Measurements from ENCODE around the gene PRPSAP1.
A peak's percentile ranks its signal among the peaks of the same experiment; 100 is the strongest.

The PRPSAP1 gene

GRCh38 chr17:76353599-76354316 is at the start of gene PRPSAP1 (continued):
- TF ChIP-seq ZNF280C (tag by site-specific recombination; IDR thresholded peaks at IDR 0.05) (no peak), ZNF837 (tag by site-specific recombination; IDR thresholded peaks at IDR 0.05) (no peak), ZBTB26 (tag by site-specific recombination; optimal IDR thresholded peaks at IDR 0.05) (peak; percentile 97), YY2 (tag by site-specific recombination; IDR thresholded peaks at IDR 0.05) (peak; percentile 98), ZNF426 (tag by site-specific recombination; IDR thresholded peaks at IDR 0.05) (no peak), ZFP41 (tag by site-specific recombination; IDR thresholded peaks at IDR 0.05; ENCODE audit: borderline replicate concordance) (no peak), KLF7 (tag by site-specific recombination; IDR thresholded peaks at IDR 0.05; ENCODE audit: borderline replicate concordance) (peak; percentile 98), ZBTB17 (tag by site-specific recombination; IDR thresholded peaks at IDR 0.05) (peak; percentile 94), ZNF112 (tag by site-specific recombination; IDR thresholded peaks at IDR 0.05) (no peak), KLF10 (tag by site-specific recombination; IDR thresholded peaks at IDR 0.05) (peak; percentile 95), ZEB2 (tag by site-specific recombination; IDR thresholded peaks at IDR 0.05) (peak; percentile 97), ZNF155 (tag by site-specific recombination; IDR thresholded peaks at IDR 0.05) (no peak), ZNF521 (tag by site-specific recombination; IDR thresholded peaks at IDR 0.05) (no peak), ZNF223 (tag by site-specific recombination; IDR thresholded peaks at IDR 0.05) (no peak), ZBTB8A (tag by site-specific recombination; IDR thresholded peaks at IDR 0.05) (peak; percentile 92), ZIC2 (tag by site-specific recombination; IDR thresholded peaks at IDR 0.05) (peak; percentile 31; the same call in 1 of the 2 replicates), ZNF76 (tag by site-specific recombination; IDR thresholded peaks at IDR 0.05; ENCODE audit: borderline replicate concordance, low read depth) (peak; percentile 92), BCL11B (tag by site-specific recombination; IDR thresholded peaks at IDR 0.05; ENCODE audit: low read depth) (peak; percentile 81; the same call in 1 of the 2 replicates), ZNF664 (tag by site-specific recombination; IDR thresholded peaks at IDR 0.05) (no peak), ZNF658 (tag by site-specific recombination; IDR thresholded peaks at IDR 0.05) (no peak), ZNF404 (tag by site-specific recombination; IDR thresholded peaks at IDR 0.05) (no peak), ZNF394 (tag by site-specific recombination; IDR thresholded peaks at IDR 0.05; ENCODE audit: borderline replicate concordance) (peak; percentile 82), ZNF571 (tag by site-specific recombination; IDR thresholded peaks at IDR 0.05) (no peak)
- TF ChIP-seq, protein P1, sequence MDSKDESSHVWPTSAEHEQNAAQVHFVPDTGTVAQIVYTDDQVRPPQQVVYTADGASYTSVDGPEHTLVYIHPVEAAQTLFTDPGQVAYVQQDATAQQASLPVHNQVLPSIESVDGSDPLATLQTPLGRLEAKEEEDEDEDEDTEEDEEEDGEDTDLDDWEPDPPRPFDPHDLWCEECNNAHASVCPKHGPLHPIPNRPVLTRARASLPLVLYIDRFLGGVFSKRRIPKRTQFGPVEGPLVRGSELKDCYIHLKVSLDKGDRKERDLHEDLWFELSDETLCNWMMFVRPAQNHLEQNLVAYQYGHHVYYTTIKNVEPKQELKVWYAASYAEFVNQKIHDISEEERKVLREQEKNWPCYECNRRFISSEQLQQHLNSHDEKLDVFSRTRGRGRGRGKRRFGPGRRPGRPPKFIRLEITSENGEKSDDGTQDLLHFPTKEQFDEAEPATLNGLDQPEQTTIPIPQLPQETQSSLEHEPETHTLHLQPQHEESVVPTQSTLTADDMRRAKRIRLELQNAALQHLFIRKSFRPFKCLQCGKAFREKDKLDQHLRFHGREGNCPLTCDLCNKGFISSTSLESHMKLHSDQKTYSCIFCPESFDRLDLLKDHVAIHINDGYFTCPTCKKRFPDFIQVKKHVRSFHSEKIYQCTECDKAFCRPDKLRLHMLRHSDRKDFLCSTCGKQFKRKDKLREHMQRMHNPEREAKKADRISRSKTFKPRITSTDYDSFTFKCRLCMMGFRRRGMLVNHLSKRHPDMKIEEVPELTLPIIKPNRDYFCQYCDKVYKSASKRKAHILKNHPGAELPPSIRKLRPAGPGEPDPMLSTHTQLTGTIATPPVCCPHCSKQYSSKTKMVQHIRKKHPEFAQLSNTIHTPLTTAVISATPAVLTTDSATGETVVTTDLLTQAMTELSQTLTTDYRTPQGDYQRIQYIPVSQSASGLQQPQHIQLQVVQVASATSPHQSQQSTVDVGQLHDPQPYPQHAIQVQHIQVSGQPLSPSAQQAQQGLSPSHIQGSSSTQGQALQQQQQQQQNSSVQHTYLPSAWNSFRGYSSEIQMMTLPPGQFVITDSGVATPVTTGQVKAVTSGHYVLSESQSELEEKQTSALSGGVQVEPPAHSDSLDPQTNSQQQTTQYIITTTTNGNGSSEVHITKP (tag by site-specific recombination; IDR thresholded peaks at IDR 0.05), result peak; percentile 90
- TF ChIP-seq, protein P2, sequence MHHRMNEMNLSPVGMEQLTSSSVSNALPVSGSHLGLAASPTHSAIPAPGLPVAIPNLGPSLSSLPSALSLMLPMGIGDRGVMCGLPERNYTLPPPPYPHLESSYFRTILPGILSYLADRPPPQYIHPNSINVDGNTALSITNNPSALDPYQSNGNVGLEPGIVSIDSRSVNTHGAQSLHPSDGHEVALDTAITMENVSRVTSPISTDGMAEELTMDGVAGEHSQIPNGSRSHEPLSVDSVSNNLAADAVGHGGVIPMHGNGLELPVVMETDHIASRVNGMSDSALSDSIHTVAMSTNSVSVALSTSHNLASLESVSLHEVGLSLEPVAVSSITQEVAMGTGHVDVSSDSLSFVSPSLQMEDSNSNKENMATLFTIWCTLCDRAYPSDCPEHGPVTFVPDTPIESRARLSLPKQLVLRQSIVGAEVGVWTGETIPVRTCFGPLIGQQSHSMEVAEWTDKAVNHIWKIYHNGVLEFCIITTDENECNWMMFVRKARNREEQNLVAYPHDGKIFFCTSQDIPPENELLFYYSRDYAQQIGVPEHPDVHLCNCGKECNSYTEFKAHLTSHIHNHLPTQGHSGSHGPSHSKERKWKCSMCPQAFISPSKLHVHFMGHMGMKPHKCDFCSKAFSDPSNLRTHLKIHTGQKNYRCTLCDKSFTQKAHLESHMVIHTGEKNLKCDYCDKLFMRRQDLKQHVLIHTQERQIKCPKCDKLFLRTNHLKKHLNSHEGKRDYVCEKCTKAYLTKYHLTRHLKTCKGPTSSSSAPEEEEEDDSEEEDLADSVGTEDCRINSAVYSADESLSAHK (tag by site-specific recombination; IDR thresholded peaks at IDR 0.05), result peak; percentile 77
- TF ChIP-seq, protein P3, sequence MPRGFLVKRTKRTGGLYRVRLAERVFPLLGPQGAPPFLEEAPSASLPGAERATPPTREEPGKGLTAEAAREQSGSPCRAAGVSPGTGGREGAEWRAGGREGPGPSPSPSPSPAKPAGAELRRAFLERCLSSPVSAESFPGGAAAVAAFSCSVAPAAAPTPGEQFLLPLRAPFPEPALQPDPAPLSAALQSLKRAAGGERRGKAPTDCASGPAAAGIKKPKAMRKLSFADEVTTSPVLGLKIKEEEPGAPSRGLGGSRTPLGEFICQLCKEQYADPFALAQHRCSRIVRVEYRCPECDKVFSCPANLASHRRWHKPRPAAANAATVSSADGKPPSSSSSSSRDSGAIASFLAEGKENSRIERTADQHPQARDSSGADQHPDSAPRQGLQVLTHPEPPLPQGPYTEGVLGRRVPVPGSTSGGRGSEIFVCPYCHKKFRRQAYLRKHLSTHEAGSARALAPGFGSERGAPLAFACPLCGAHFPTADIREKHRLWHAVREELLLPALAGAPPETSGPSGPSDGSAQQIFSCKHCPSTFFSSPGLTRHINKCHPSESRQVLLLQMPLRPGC (tag by site-specific recombination; IDR thresholded peaks at IDR 0.05), result peak; percentile 85
- TF ChIP-seq, protein P4, sequence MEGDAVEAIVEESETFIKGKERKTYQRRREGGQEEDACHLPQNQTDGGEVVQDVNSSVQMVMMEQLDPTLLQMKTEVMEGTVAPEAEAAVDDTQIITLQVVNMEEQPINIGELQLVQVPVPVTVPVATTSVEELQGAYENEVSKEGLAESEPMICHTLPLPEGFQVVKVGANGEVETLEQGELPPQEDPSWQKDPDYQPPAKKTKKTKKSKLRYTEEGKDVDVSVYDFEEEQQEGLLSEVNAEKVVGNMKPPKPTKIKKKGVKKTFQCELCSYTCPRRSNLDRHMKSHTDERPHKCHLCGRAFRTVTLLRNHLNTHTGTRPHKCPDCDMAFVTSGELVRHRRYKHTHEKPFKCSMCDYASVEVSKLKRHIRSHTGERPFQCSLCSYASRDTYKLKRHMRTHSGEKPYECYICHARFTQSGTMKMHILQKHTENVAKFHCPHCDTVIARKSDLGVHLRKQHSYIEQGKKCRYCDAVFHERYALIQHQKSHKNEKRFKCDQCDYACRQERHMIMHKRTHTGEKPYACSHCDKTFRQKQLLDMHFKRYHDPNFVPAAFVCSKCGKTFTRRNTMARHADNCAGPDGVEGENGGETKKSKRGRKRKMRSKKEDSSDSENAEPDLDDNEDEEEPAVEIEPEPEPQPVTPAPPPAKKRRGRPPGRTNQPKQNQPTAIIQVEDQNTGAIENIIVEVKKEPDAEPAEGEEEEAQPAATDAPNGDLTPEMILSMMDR (tag by site-specific recombination; IDR thresholded peaks at IDR 0.05), result peak; percentile 69

Measured in HEK293 (cell line).